ENCODE results near the gene TLR10.

The TLR10 gene

GRCh38 chr4:38821739-38822138, 38.9 kb upstream of the TLR10 start:
- Histone ChIP-seq H3K9me3 (ENCODE audit: insufficient read depth, low read depth, low read length) (no peaks in the 10 kb centered on the region), H3K27me3 (ENCODE audit: insufficient read depth, low read length, poor library complexity, severe bottlenecking) (peaks cover 6% of the 10 kb centered on the region), H2AFZ (ENCODE audit: low read length) (no peak overlapping the region), H3K36me3 (ENCODE audit: insufficient read depth, low read length) (no peaks in the 10 kb centered on the region), H3K4me1 (ENCODE audit: insufficient read depth, low read length, poor library complexity, severe bottlenecking) (no peaks in the 10 kb centered on the region), H4K20me1 (ENCODE audit: insufficient read depth, low read length, poor library complexity, severe bottlenecking) (no peaks in the 10 kb centered on the region), H3K79me2 (ENCODE audit: insufficient read depth, low read length) (no peaks in the 10 kb centered on the region), H3K4me3 (ENCODE audit: low read length, poor library complexity, severe bottlenecking) (no peak overlapping the region), H3F3A (ENCODE audit: low read depth) (no peaks in the 10 kb centered on the region), H3K9me2 (replicated peaks; ENCODE audit: low read depth, low read length) (no peaks in the 10 kb centered on the region), H3K9ac (ENCODE audit: low read depth, low read length, poor library complexity, severe bottlenecking) (no peak overlapping the region), H3K4me2 (ENCODE audit: low read depth, low read length, poor library complexity, severe bottlenecking) (no peak overlapping the region)
- TF ChIP-seq EZH2phosphoT487 (IDR thresholded peaks at IDR 0.05; ENCODE audit: borderline replicate concordance) (no peak), CTCF (conservative IDR thresholded peaks at IDR 0.05; ENCODE audit: low read length) (no peak)

GRCh38 chr4:38820329-38821061, 37.7 kb upstream of the TLR10 start:
- Histone ChIP-seq H3K4me1 (ENCODE audit: insufficient read depth, low read length, poor library complexity, severe bottlenecking) (no peaks in the 10 kb centered on the region), H4K20me1 (ENCODE audit: insufficient read depth, low read length, poor library complexity, severe bottlenecking) (no peaks in the 10 kb centered on the region), H3K79me2 (ENCODE audit: insufficient read depth, low read length) (no peaks in the 10 kb centered on the region), H3K9me3 (ENCODE audit: insufficient read depth, low read depth, low read length) (no peaks in the 10 kb centered on the region), H3K9ac (ENCODE audit: low read depth, low read length, poor library complexity, severe bottlenecking) (no peak overlapping the region), H3K4me3 (ENCODE audit: low read length, poor library complexity, severe bottlenecking) (no peak overlapping the region), H3K4me2 (ENCODE audit: low read depth, low read length, poor library complexity, severe bottlenecking) (no peak overlapping the region), H3F3A (ENCODE audit: low read depth) (no peaks in the 10 kb centered on the region), H3K9me2 (replicated peaks; ENCODE audit: low read depth, low read length) (no peaks in the 10 kb centered on the region), H3K27me3 (ENCODE audit: insufficient read depth, low read length, poor library complexity, severe bottlenecking) (no peaks in the 10 kb centered on the region), H3K36me3 (ENCODE audit: insufficient read depth, low read length) (no peaks in the 10 kb centered on the region), H2AFZ (ENCODE audit: low read length) (no peak overlapping the region)
- TF ChIP-seq CTCF (conservative IDR thresholded peaks at IDR 0.05; ENCODE audit: low read length) (no peak), EZH2phosphoT487 (IDR thresholded peaks at IDR 0.05; ENCODE audit: borderline replicate concordance) (no peak)

GRCh38 chr4:38819569-38819968, 36.8 kb upstream of the TLR10 start:
- H3K36me3 ChIP-seq (ENCODE audit: insufficient read depth, low read length) = no peaks in the 10 kb centered on the region
- H3K79me2 ChIP-seq (ENCODE audit: insufficient read depth, low read length) = no peaks in the 10 kb centered on the region
- no peaks in the 10 kb centered on the region for H3K9me3 ChIP-seq (ENCODE audit: insufficient read depth, low read depth, low read length)
- TF ChIP-seq EZH2phosphoT487 (IDR thresholded peaks at IDR 0.05; ENCODE audit: borderline replicate concordance) (no peak), CTCF (conservative IDR thresholded peaks at IDR 0.05; ENCODE audit: low read length) (no peak)
- H4K20me1 ChIP-seq (ENCODE audit: insufficient read depth, low read length, poor library complexity, severe bottlenecking) = no peaks in the 10 kb centered on the region
- no peaks in the 10 kb centered on the region for H3K4me1 ChIP-seq (ENCODE audit: insufficient read depth, low read length, poor library complexity, severe bottlenecking)
- H2AFZ ChIP-seq (ENCODE audit: low read length) = no peak overlapping the region
- H3K9ac ChIP-seq (ENCODE audit: low read depth, low read length, poor library complexity, severe bottlenecking) = no peak overlapping the region
- no peak overlapping the region for H3K4me3 ChIP-seq (ENCODE audit: low read length, poor library complexity, severe bottlenecking)
- H3K9me2 ChIP-seq (replicated peaks; ENCODE audit: low read depth, low read length) = no peaks in the 10 kb centered on the region
- no peak overlapping the region for H3K4me2 ChIP-seq (ENCODE audit: low read depth, low read length, poor library complexity, severe bottlenecking)
- no peaks in the 10 kb centered on the region for H3F3A ChIP-seq (ENCODE audit: low read depth)
- no peaks in the 10 kb centered on the region for H3K27me3 ChIP-seq (ENCODE audit: insufficient read depth, low read length, poor library complexity, severe bottlenecking)
